GM12892 (cell line): Measurements from ENCODE around the gene KRTAP12-4.

Experiments used
- DNase-seq: peaks from one replicate; pipeline ENCODE4 v3.0.0; 2011; ENCODE audit not compliant: insufficient read length
- FAIRE-seq: peaks from 2 replicates; lab custom pipeline; 2011; peaks lifted over from hg19 to GRCh38; lab: Jason Lieb, UNC
- POLR2A ChIP-seq: IDR thresholded peaks from 2 replicates; pipeline ENCODE4 v1.6.1; 2011; ENCODE audit warnings: low read depth, low read length, control low read depth
- POLR2AphosphoS5 ChIP-seq: IDR thresholded peaks from 2 replicates; pipeline ENCODE4 v1.6.1; 2011; ENCODE audit warnings: low read depth, low read length, control low read depth
- TAF1 ChIP-seq: IDR thresholded peaks from 2 replicates; pipeline ENCODE4 v1.6.1; 2011; ENCODE audit warnings: low read depth, mild to moderate bottlenecking, control low read depth, low read length, borderline replicate concordance

Gene KRTAP12-4

DNA sequence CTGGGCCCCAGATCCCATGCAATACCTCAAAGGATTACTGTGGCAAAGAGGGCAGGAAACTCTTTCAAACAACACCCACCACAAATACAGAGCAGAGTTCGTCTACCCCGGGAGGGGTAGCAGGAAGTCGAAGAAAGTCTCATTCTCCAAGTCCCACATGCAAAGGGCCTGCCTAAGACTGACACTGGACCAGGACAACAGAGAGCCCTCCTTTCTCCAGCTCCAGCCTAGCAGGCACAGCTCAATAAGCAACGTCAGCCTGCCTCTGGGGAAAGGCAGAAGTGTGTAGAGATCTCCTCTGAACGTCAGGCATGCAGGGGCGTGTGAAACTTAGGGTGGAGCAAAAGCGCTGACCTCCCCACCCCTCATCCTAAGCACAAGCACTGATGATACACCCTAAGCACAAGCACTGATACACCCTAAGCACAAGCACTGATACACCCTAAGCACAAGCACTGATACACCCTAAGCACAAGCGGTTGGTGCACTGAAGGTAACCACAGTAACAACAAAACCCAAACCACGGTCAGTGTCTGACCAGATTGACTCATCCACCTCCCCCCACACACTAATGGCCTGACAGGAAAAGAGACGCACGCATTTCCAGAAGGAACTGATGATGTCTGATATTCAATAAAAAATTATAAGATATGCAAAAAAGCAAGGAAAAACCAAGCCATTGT lies 4.6 kb upstream of the KRTAP12-4 start:
- no peak for DNase-seq
- no peak for FAIRE-seq
- TF ChIP-seq POLR2AphosphoS5 (no peak), TAF1 (no peak), POLR2A (no peak)

DNA sequence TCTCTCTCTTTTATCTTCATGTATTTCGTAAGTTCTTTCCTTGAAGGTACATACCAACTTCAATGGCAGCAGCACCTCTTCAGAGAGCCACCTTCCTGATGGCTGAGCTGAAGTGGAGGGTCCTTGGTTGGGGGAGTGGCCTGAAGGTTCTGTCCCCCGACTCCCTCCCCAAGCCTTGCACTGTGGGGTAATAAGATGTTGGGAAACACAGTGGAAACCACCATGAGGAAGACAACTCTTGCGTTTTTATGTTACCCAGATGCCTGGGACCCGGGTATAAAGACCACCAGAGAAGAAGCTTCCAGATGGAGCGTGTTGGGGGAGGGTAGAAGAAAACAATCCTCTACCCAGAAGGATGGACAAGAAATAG lies 4.1 kb upstream of the KRTAP12-4 start:
- FAIRE-seq = no peak
- TF ChIP-seq POLR2A (no peak), TAF1 (no peak), POLR2AphosphoS5 (no peak)
- DNase-seq = no peak

DNA sequence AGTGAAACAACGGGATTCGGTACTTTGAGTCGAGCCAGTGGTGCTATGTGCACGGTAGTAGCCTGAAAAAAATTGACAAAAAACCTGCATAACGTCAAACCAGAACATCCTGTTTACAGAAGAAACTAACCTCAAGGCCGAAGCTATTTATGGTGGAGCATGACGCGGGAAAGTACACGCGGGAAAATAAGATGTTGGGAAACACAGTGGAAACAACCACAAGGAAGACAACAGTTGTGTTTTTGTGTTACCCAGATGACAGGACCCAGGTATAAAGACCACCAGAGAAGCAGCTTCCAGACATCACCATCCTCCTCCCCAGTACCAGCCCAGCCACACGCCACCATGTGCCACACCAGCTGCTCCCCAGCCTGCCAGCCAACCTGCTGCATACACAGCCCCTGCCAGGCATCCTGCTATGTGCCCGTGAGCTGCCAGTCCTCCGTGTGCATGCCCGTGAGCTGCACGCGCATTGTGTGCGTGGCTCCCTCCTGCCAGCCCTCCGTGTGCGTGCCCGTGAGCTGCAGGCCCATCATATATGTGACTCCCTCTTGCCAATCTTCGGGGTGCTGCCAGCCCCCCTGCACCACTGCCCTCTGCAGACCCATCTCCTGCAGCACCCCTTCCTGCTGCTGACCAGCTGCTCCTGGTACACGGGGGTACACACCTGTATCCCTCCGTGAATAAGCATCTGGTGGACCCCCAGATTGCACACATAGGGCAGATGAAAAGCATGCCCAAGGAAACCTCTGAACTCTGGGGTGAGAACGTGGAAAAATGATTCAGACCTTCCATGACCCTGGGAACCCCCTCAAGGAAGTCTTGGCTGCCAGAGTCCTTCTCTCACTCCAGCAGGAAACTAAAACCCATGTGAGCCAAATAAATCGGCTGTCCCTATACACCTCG lies 3.4 kb upstream of the KRTAP12-4 start, which contains the start of gene KRTAP12-3:
Gene KRTAP12-3 (plus strand): TSS at position 298 of the 906 bp plus-strand sequence. CDS start 48 bp downstream, at position 346.
- TF ChIP-seq TAF1 (no peak), POLR2AphosphoS5 (no peak), POLR2A (no peak)
- FAIRE-seq (no peak), DNase-seq (no peak)

GRCh38 chr21:44656868-44657267 lies 2.4 kb upstream of the KRTAP12-4 start:
- DNase-seq = no peak
- no peak for FAIRE-seq
- TF ChIP-seq POLR2AphosphoS5 = no peak
- TF ChIP-seq POLR2A = no peak
- TF ChIP-seq TAF1 = no peak

DNA sequence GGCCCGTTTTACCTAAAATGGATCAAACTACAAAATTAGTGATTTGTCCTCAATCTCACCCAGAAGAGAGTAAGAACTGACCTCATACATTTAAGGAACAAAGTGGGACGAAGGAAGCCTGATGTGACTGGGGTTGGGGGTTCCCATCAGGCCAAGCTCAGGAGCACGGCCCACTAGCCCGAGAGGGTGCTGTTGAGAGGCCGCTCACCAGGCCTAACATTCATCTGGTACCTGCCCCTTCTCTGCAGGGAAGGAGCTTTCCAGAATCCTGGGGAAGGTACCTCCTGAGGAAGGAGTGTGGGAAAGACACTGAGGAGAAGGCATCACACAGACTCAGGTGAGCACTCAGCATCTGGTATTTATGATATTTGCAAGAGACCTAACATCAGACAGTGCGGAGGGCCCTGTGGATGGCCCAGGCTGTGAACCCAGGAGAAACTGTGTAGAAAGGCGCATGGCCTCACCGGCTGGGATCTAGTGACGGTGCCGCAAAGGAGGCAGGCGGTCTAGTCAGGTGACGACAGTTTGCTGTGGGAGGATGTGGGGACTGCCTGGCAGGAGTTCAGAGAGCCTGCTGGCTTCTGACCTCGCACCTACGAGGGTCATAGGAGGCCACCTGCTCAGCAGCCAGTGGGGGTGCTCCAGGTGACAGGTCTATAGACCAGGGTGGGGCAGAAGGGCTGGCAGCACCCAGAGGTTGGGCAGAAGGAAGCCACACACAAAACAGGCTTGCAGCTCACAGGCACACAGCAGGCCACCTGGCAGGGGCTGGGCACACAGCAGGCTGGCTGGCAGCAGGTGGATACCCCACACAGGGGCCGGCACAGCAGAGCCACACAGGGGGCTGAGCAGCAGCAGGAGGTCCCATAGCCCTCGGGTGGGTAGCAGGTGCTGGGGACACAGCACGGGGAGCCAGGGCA lies 543 bp downstream of the KRTAP12-4 start:
- FAIRE-seq (no peak), DNase-seq (no peak)
- TF ChIP-seq POLR2AphosphoS5 = no peak
- TF ChIP-seq POLR2A = no peak
- TF ChIP-seq TAF1 = no peak

DNA sequence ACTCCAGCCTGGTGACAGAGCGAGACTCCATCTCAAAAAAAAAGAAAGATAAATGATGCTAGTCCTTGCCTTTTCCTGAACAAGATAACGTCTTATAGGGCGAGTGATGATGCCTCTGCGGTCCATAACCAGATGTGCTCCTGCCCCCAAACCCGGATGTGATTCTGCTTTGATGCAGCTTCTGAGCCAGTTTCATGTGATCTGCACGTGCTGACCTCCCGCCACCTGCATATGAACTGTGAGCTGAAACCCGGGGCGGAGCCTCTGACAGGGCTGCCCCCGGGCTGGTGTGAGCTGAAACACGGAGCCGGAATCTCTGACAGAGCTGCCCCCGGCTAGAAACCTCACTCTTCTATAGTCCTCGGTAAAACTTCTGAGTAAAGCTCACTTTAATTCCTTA lies 1.3 kb downstream of the KRTAP12-4 start:
- DNase-seq (no peak), FAIRE-seq (no peak)
- TF ChIP-seq TAF1 (no peak), POLR2AphosphoS5 (no peak), POLR2A (no peak)

GRCh38 chr21:44650973-44651675 lies 3.3 kb downstream of the KRTAP12-4 start:
- DNase-seq = no peak
- FAIRE-seq = no peak
- TF ChIP-seq POLR2A (no peak), POLR2AphosphoS5 (no peak), TAF1 (no peak)

DNA sequence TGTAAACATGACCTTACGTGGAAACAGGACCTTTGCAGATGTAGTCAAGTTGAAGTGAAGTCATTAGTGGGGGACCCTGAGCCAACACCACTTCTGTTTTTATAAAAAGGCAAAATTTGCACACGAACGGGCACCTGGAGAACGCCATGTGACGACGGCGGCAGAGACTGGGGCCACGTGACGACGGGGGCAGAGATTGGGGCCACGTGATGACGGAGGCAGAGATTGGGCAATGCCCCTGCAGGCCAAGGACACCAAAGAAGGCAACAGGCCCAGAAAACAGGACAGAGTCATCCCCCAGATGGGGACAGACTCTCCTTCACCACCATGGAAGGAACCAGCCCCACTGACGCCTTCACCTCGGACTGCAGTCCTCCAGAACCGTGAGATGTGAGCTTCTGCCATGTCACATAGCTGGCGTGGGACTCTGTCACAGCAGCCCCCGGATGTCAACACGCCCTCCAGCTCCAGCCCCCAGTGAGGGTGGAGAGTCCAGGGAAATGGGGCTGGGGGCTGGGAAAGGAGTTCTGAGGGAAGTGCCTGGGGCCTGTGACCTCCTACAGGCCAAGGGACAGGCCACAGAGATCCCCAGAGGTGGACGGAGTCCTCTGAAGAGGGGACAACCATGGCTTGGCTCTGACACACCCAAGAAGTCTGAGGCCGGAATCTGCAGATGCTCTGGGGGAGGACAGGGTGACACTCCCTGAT lies 4.0 kb downstream of the KRTAP12-4 start:
- FAIRE-seq (no peak), DNase-seq (no peak)
- TF ChIP-seq TAF1 = no peak
- TF ChIP-seq POLR2AphosphoS5 = no peak
- TF ChIP-seq POLR2A = no peak

- FAIRE-seq = no peak
Observed at GRCh38 chr21:44649521-44650100, 4.8 kb downstream of the KRTAP12-4 start.

More at GRCh38 chr21:44649521-44650100, 4.8 kb downstream of the KRTAP12-4 start:
- no peak for DNase-seq
- TF ChIP-seq POLR2A (no peak), POLR2AphosphoS5 (no peak), TAF1 (no peak)
